Trophoblast cell (in vitro differentiated cells and primary cell): ENCODE results near the gene FAM83G.
"Not testable (repeated sequence)": the region's sequence is repeated elsewhere in the genome, so short reads cannot be mapped to it uniquely, and the experiment has no call there.

Source experiments
- DNase-seq, 2 donors: peaks; one replicate each; pipeline ENCODE4 v3.0.0-alpha.2; 2016
- H2AFZ ChIP-seq: 2 replicates; pipeline ENCODE4 v1.6.1; 2013; ENCODE audit warnings: low read length, moderate library complexity, mild to moderate bottlenecking; ENCODE audit not compliant: insufficient read depth, poor library complexity
- H2AK5ac ChIP-seq: 2 replicates; pipeline ENCODE4 v1.6.1; 2013; ENCODE audit warnings: mild to moderate bottlenecking, low read length
- H2BK120ac ChIP-seq: 2 replicates; pipeline ENCODE4 v1.6.1; 2013; ENCODE audit warnings: low read length, mild to moderate bottlenecking, moderate library complexity; ENCODE audit not compliant: insufficient read depth, poor library complexity
- H2BK12ac ChIP-seq: 2 replicates; pipeline ENCODE4 v1.6.1; 2013; ENCODE audit warnings: mild to moderate bottlenecking, low read length, moderate library complexity
- H2BK5ac ChIP-seq: 2 replicates; pipeline ENCODE4 v1.6.1; 2013; ENCODE audit warnings: low read length, low read depth, moderate library complexity, mild to moderate bottlenecking; ENCODE audit not compliant: poor library complexity
- H3K14ac ChIP-seq: 2 replicates; pipeline ENCODE4 v1.6.1; 2013; ENCODE audit warnings: mild to moderate bottlenecking, low read length
- H3K18ac ChIP-seq: 2 replicates; pipeline ENCODE4 v1.6.1; 2013; ENCODE audit warnings: mild to moderate bottlenecking, low read length
- H3K23ac ChIP-seq: 2 replicates; pipeline ENCODE4 v1.6.1; 2013; ENCODE audit warnings: low read length
- H3K27ac ChIP-seq: 2 replicates; pipeline ENCODE4 v1.5.1; 2013; ENCODE audit warnings: low read depth, mild to moderate bottlenecking, inconsistent platforms, low read length, moderate library complexity
- H3K27me3 ChIP-seq: 2 replicates; pipeline ENCODE4 v1.6.1; 2013; ENCODE audit warnings: inconsistent platforms, mild to moderate bottlenecking, low read length, moderate library complexity; ENCODE audit not compliant: insufficient read depth
- H3K36me3 ChIP-seq, 2 experiments: 1 replicate in 1 of 2; 2 replicates in 1 of 2; pipeline ENCODE4 v1.6.1; 2013; ENCODE audit warnings: low read length in 2 of 2, mild to moderate bottlenecking in 2 of 2, moderate library complexity in 1 of 2; ENCODE audit not compliant: insufficient read depth in 2 of 2, control insufficient read depth in 1 of 2
- H3K4ac ChIP-seq: 2 replicates; pipeline ENCODE4 v1.6.1; 2013; ENCODE audit warnings: low read depth, mild to moderate bottlenecking, low read length, moderate library complexity
- H3K4me1 ChIP-seq, 2 experiments: 1 replicate in 1 of 2; 2 replicates in 1 of 2; pipeline ENCODE4 v1.6.1; 2013; ENCODE audit warnings: low read length in 2 of 2, mild to moderate bottlenecking in 2 of 2, moderate library complexity in 1 of 2; ENCODE audit not compliant: insufficient read depth in 2 of 2, control insufficient read depth in 1 of 2
- H3K4me2 ChIP-seq: 2 replicates; pipeline ENCODE4 v1.6.1; 2013; ENCODE audit warnings: inconsistent platforms, mild to moderate bottlenecking, low read length, moderate library complexity
- H3K4me3 ChIP-seq: 2 replicates; pipeline ENCODE4 v1.5.1; 2013; ENCODE audit warnings: mild to moderate bottlenecking, low read depth, low read length, inconsistent platforms
- H3K79me1 ChIP-seq: one replicate; pipeline ENCODE4 v1.6.1; 2013; ENCODE audit warnings: low read length
- H3K79me2 ChIP-seq: 2 replicates; pipeline ENCODE4 v1.6.1; 2013; ENCODE audit warnings: low read length, mild to moderate bottlenecking; ENCODE audit not compliant: control insufficient read depth, insufficient read depth, poor library complexity
- H3K9ac ChIP-seq: 2 replicates; pipeline ENCODE4 v1.6.1; 2013; ENCODE audit warnings: mild to moderate bottlenecking, low read length
- H3K9me3 ChIP-seq: 2 replicates; pipeline ENCODE4 v1.6.1; 2013; ENCODE audit warnings: low read depth, mild to moderate bottlenecking, control low read depth, inconsistent platforms, low read length; ENCODE audit not compliant: insufficient read depth
- H4K12ac ChIP-seq: 2 replicates; pipeline ENCODE4 v1.6.1; 2013; ENCODE audit warnings: low read depth, mild to moderate bottlenecking, low read length, moderate library complexity
- H4K8ac ChIP-seq: 2 replicates; pipeline ENCODE4 v1.6.1; 2013; ENCODE audit warnings: low read depth, mild to moderate bottlenecking, low read length, moderate library complexity
- H4K91ac ChIP-seq: one replicate; pipeline ENCODE4 v1.6.1; 2013; ENCODE audit warnings: low read depth, mild to moderate bottlenecking, low read length, moderate library complexity
- WGBS: extraction: QIAGEN DNeasy Blood & Tissue Kit; methylation state at CpG from one replicate; pipeline ENCODE4 v1.1.7; 2013; ENCODE audit warnings: missing lambda C conversion rate; ENCODE audit not compliant: insufficient read length, insufficient coverage; ENCODE audit errors: extremely low coverage; 5-methylcytosine and 5-hydroxymethylcytosine counted together

Gene FAM83G

GRCh38 chr17:19029740-19030139, 25.2 kb upstream of the FAM83G start:
- H3K4me1 ChIP-seq, H4K91ac ChIP-seq, H2AK5ac ChIP-seq, H3K18ac ChIP-seq, H3K27ac ChIP-seq, H3K23ac ChIP-seq, H3K9ac ChIP-seq, H3K4me3 ChIP-seq, H3K4ac ChIP-seq, H3K14ac ChIP-seq, H3K36me3 ChIP-seq, H2AFZ ChIP-seq, H2BK5ac ChIP-seq, H3K79me1 ChIP-seq, H4K12ac ChIP-seq, H3K9me3 ChIP-seq, H2BK120ac ChIP-seq, H3K4me2 ChIP-seq, H2BK12ac ChIP-seq, H3K79me2 ChIP-seq, H4K8ac ChIP-seq, DNase-seq, H3K27me3 ChIP-seq: not testable (repeated sequence)
- no CpG with 5 or more reads among the region's 5 CpGs for WGBS

- H3K27ac ChIP-seq, H2BK120ac ChIP-seq, H3K9me3 ChIP-seq, H3K9ac ChIP-seq, H3K4me3 ChIP-seq, DNase-seq, H4K91ac ChIP-seq, H4K8ac ChIP-seq, H3K79me2 ChIP-seq, H3K36me3 ChIP-seq, H3K79me1 ChIP-seq, H2AK5ac ChIP-seq, H3K4ac ChIP-seq, H2BK5ac ChIP-seq, H2AFZ ChIP-seq, H4K12ac ChIP-seq, H3K14ac ChIP-seq, H2BK12ac ChIP-seq, H3K18ac ChIP-seq, H3K23ac ChIP-seq, H3K4me2 ChIP-seq, H3K4me1 ChIP-seq, H3K27me3 ChIP-seq: not testable (repeated sequence)
- no CpG with 5 or more reads among the region's 11 CpGs for WGBS
Observed at GRCh38 chr17:19028671-19029070, 24.1 kb upstream of the FAM83G start.

GRCh38 chr17:19024101-19025078, 19.8 kb upstream of the FAM83G start:
- Histone ChIP-seq H4K12ac (no peak overlapping the region), H3K4me3 (no peak overlapping the region), H3K9ac (no peak overlapping the region), H3K79me2 (no peaks in the 10 kb centered on the region), H3K27me3 (no peaks in the 10 kb centered on the region), H2BK120ac (no peak overlapping the region), H2BK12ac (no peak overlapping the region), H2AFZ (no peak overlapping the region), H2AK5ac (no peak overlapping the region), H2BK5ac (peak overlapping the region; percentile 4), H3K23ac (no peak overlapping the region), H4K8ac (no peak overlapping the region), H3K4me2 (no peak overlapping the region), H3K14ac (no peak overlapping the region), H3K4me1 (peaks cover 0 to 11% of the 10 kb centered on the region in 2 experiments), H3K27ac (no peak overlapping the region), H4K91ac (no peak overlapping the region), H3K18ac (no peak overlapping the region), H3K9me3 (no peaks in the 10 kb centered on the region), H3K4ac (no peak overlapping the region), H3K36me3 (no peaks in the 10 kb centered on the region), H3K79me1 (no peaks in the 10 kb centered on the region)
- DNase-seq = peak in 1 of 2 donors; percentile 47
- no CpG with 5 or more reads among the region's 22 CpGs for WGBS

GRCh38 chr17:19023209-19023999, 18.8 kb upstream of the FAM83G start:
- no CpG with 5 or more reads among the region's 9 CpGs for WGBS
- no peak for DNase-seq
- Histone ChIP-seq H2BK12ac (no peak overlapping the region), H3K14ac (no peak overlapping the region), H3K9me3 (no peaks in the 10 kb centered on the region), H3K4ac (no peak overlapping the region), H3K4me1 (peaks cover 0 to 11% of the 10 kb centered on the region in 2 experiments), H3K23ac (no peak overlapping the region), H3K27ac (no peak overlapping the region), H4K8ac (no peak overlapping the region), H3K79me2 (no peaks in the 10 kb centered on the region), H2AFZ (no peak overlapping the region), H3K18ac (no peak overlapping the region), H3K9ac (no peak overlapping the region), H3K4me3 (no peak overlapping the region), H3K79me1 (no peaks in the 10 kb centered on the region), H3K4me2 (no peak overlapping the region), H4K91ac (no peak overlapping the region), H3K36me3 (no peaks in the 10 kb centered on the region), H3K27me3 (no peaks in the 10 kb centered on the region), H4K12ac (no peak overlapping the region), H2BK5ac (no peak overlapping the region), H2BK120ac (no peak overlapping the region), H2AK5ac (no peak overlapping the region)
